Activated CD4-positive, alpha-beta T cell treated with anti-CD3 and anti-CD28 coated beads, Interleukin-2, amount 10 ng/mL, durations not matched to agents 24 days and 14 days (primary cell): ENCODE measurements around the gene TRPM8. TPM values are rescaled to one million over a fixed set of nuclear protein-coding genes. Genes with fewer than 3 reads are reported as not detected.

Source experiments
- DNase-seq: peaks from one replicate; pipeline ENCODE4 v3.0.0; 2022
- H3K27ac Mint-ChIP-seq: one replicate; pipeline ENCODE4 v1.8.0; 2022; ENCODE audit warnings: mild to moderate bottlenecking, mixed read lengths
- H3K27me3 Mint-ChIP-seq: one replicate; pipeline ENCODE4 v1.8.0; 2022; ENCODE audit warnings: mixed read lengths
- H3K36me3 Mint-ChIP-seq: one replicate; pipeline ENCODE4 v1.8.0; 2022; ENCODE audit warnings: low read depth, mild to moderate bottlenecking, mixed read lengths
- H3K4me1 Mint-ChIP-seq: one replicate; pipeline ENCODE4 v1.8.0; 2021; ENCODE audit warnings: mixed read lengths
- H3K4me3 Mint-ChIP-seq: one replicate; pipeline ENCODE4 v1.8.0; 2022; ENCODE audit warnings: mild to moderate bottlenecking, moderate library complexity, mixed read lengths
- H3K9me3 Mint-ChIP-seq: one replicate; pipeline ENCODE4 v1.8.0; 2021; ENCODE audit warnings: mixed read lengths
- intact Hi-C: fragments of 100-400 bp; cut with micrococcal nuclease; formaldehyde crosslinking; loops from one replicate; pipeline ENCODE4 v1.15.1; 2023
- total RNA-seq: library from RNA; stranded (reverse); gene quantifications from 2 replicates; pipeline ENCODE4 v1.2.3, GENCODE V29; 2022

TRPM8 gene
- total RNA-seq, 1 donor from 2014 or later: not detected

DNA sequence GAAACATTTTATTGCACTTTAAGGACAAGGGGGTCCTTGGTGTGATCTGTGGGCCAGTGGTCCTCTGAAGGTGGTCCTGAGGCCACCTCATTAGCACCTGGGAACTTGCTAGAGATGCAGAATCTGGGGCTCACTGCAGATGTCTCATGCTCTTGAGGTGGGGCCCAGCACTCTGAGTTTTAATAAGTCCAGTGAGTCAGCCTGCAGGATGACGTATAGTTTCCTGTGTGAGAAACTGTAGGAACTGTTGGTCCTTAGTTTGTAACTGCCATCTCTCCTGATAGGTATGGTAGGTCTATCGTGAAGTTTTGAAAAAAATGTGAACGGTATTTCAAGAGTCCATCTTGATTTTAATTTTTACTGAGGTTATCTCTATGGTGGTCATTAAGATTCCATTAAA, 2.8 kb downstream of the TRPM8 start:
- no peak overlapping the region for H3K27ac Mint-ChIP-seq
- peaks cover 29% of the 10 kb centered on the region for H3K27me3 Mint-ChIP-seq
- no peaks in the 10 kb centered on the region for H3K36me3 Mint-ChIP-seq
- H3K9me3 Mint-ChIP-seq: no peaks in the 10 kb centered on the region
- intact Hi-C loops: no loop called here
- no peak overlapping the region for H3K4me3 Mint-ChIP-seq
- peaks cover 2% of the 10 kb centered on the region for H3K4me1 Mint-ChIP-seq
- no peak for DNase-seq

DNA sequence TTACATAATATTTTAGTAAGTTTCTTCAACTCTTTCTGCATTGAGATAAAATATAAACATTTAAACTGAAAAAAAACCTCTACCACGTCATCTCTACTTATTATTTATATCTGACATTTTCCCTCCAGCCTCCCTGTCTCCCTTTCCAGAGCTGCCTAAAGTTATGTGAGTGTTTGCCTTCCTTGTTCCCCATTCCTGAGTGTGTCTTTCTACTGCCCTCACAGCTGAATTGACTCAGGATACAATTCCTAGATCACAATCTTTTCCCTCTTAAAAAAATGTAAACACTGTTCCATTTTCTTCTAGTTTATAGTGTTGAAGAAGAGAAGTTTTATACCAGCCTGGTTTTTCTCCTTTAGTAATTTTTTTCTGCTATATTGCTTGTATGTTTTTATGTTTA, 5.3 kb downstream of the TRPM8 start:
- Mint-ChIP-seq H3K9me3 (no peaks in the 10 kb centered on the region), H3K36me3 (no peaks in the 10 kb centered on the region)
- intact Hi-C loops: no loop called here

DNA sequence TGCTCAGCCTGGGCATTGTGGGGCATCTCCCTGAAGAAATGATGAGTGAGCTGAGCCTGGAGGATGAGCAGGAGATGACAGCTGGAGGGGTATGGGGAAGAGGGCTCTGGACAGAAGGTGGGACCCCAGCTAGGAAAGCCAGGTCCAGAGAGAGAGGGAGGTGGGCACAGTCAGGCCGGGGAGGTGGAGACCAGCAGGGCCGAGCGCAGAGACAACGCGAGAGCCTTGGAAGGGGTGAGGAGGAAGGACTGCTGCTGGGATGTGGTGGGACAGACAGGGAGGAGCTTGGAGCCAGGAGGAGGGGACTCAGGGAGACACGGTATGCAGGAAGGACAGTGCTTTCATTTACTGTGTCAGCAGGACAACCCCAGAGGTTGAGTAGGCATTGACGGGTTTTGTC, 8.2 kb downstream of the TRPM8 start:
- Mint-ChIP-seq H3K4me1 (peaks cover 6% of the 10 kb centered on the region), H3K9me3 (no peaks in the 10 kb centered on the region), H3K4me3 (no peak overlapping the region), H3K27me3 (peaks cover 26% of the 10 kb centered on the region), H3K36me3 (no peaks in the 10 kb centered on the region), H3K27ac (no peak overlapping the region)
- intact Hi-C loops: no loop called here
- DNase-seq: no peak

More for the DNA sequence above, 5.3 kb downstream of the TRPM8 start:
- Mint-ChIP-seq H3K4me1 (peaks cover 2% of the 10 kb centered on the region), H3K27ac (no peak overlapping the region), H3K4me3 (no peak overlapping the region), H3K27me3 (peaks cover 24% of the 10 kb centered on the region)
- no peak for DNase-seq

DNA sequence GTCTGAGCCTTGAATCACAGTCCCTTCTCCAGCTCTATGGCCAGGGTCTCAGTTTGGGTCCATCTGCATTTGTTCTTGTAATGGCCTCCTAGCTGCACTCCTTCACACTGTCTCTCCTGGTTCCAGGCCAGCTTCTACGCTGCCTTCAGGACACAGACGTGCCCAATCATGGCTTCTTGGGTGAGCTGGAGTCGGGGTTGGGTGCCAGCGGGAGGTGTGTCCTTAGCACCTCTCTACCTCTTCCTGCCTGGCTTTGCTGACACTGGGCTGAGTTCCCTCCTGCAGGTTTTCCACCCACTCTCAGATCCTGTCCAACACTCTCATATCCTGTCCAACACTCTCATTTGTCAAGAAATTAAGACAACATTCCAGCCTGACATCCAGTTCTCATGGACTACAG, 9.6 kb downstream of the TRPM8 start:
- peaks cover 29% of the 10 kb centered on the region for H3K27me3 Mint-ChIP-seq
- H3K9me3 Mint-ChIP-seq: no peaks in the 10 kb centered on the region
- H3K4me3 Mint-ChIP-seq: no peak overlapping the region
- H3K4me1 Mint-ChIP-seq: peaks cover 6% of the 10 kb centered on the region
- intact Hi-C loops: no loop called here
- no peak for DNase-seq
- no peak overlapping the region for H3K27ac Mint-ChIP-seq
- H3K36me3 Mint-ChIP-seq: no peaks in the 10 kb centered on the region

DNA sequence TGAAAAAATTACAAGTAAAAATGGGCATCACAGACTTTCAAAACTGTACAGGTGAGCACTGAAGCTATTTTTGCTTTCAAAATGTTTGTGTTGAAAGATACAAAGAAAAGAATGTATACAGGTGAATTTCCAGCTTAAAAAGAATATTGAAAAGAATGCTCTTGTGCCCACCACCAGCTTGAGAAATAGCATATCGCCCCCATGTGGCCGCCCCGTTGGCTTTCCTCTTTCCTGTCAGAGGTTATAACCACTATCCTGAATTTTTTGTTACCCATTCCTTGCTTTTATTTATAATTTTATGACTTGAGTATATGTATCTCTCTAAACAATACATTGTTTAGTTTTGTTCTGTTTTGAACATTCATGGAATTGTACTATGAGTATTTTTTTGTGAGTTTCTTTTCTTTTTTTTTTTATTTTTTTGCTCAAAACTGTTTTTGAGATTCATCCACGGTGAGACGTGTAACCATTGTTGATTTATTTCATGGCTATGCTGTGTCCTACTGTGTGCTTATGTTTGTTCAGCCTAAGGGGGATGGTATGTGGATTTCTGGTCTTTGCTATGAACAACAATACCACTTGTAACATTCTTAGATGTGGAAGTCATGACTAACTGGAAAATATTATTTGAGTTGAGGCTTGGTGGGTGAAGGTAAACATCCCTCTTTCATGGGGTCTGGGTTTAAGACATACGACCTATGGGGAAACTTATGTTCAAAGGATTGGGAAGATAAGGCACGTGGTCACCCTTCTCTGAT, 11.6 kb downstream of the TRPM8 start:
- DNase-seq: peak; percentile 66
- intact Hi-C loops: no loop called here
- Mint-ChIP-seq H3K4me1 (peaks cover 6% of the 10 kb centered on the region), H3K36me3 (no peaks in the 10 kb centered on the region), H3K27ac (no peak overlapping the region), H3K9me3 (no peaks in the 10 kb centered on the region), H3K4me3 (no peak overlapping the region), H3K27me3 (peaks cover 38% of the 10 kb centered on the region)

DNA sequence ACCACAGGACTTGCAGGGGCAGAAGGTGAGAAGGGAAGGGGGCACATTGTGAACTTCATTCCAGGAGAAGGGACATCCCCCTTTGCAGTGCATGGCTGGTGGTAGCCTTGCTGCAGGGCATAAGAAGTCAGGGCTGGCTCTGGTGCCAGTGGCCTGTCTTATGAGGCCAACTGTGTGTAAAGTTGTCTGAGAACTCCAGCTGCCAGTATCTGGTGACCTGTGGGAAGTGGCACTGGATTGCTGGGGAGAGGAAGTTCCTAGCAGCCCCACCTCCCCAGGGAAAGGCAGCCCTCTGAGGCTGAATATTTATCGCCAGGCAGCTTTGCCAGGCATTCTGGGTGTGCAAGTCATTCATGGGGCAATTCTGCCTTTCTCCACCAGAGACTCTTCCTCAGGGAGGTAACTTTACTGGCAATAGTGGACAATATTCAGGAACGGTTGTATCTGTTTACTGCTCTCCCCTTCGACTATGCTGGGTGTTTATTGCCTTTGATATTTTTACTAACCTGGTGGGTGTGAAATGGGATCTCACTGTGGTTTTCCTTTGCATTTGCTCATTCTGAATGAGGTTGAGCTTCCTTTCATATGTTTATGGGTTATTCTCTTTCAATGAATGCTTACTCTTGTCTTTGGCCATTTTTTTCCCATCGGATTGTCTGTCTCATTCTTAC, 12.3 kb downstream of the TRPM8 start:
- H3K9me3 Mint-ChIP-seq: no peaks in the 10 kb centered on the region
- peaks cover 6% of the 10 kb centered on the region for H3K4me1 Mint-ChIP-seq
- no peak for DNase-seq
- peaks cover 37% of the 10 kb centered on the region for H3K27me3 Mint-ChIP-seq
- H3K27ac Mint-ChIP-seq: no peak overlapping the region
- H3K36me3 Mint-ChIP-seq: no peaks in the 10 kb centered on the region
- intact Hi-C loops: no loop called here
- no peak overlapping the region for H3K4me3 Mint-ChIP-seq

DNA sequence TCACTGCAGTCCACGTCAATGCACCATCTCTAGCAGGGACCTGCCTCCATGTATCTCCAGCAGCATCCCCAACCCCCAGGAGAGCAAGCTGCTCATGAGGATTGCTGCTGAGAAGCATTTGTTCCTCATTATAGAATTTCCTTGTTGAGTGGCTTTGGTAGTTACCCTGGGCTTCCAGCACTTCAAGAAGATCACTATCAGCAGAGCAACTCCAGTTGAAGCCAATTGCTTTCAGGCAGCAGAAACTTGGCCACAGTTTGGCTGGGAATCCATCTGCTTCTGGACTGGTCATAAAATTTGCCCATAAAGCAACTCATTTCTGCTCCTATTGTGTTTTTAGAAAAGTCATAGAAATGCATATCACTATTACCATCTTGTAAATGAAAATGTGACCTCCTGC, 17.4 kb downstream of the TRPM8 start:
- H3K27ac Mint-ChIP-seq: no peak overlapping the region
- H3K27me3 Mint-ChIP-seq: peaks cover 58% of the 10 kb centered on the region
- no peaks in the 10 kb centered on the region for H3K9me3 Mint-ChIP-seq
- intact Hi-C loops: no loop called here
- H3K4me1 Mint-ChIP-seq: peaks cover 2% of the 10 kb centered on the region
- H3K4me3 Mint-ChIP-seq: no peak overlapping the region
- peaks cover 1% of the 10 kb centered on the region for H3K36me3 Mint-ChIP-seq
- no peak for DNase-seq

DNA sequence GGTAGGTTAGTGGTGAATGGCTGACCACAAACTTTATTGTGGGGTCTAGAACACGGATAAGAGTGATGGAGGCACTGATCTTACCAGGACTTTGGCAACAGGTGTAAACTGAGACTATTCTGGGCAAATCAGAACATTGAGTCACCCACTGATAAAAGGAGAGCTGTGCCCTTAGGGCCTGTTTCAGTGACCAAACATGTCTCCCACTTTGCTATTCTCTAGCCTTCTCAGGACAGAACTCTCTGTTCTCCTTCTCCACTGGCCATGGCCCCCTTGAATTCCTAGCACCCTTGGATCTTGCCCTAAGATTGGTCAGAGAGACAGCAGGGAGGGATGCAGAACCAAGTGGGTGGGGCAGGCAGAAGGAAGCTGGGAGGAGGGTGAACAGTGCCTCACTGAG, 18.3 kb downstream of the TRPM8 start:
- intact Hi-C loops: no loop called here
- no peak for DNase-seq
- Mint-ChIP-seq H3K9me3 (no peaks in the 10 kb centered on the region), H3K36me3 (peaks cover 1% of the 10 kb centered on the region), H3K4me3 (no peak overlapping the region), H3K4me1 (no peaks in the 10 kb centered on the region), H3K27me3 (peaks cover 63% of the 10 kb centered on the region), H3K27ac (no peak overlapping the region)

DNA sequence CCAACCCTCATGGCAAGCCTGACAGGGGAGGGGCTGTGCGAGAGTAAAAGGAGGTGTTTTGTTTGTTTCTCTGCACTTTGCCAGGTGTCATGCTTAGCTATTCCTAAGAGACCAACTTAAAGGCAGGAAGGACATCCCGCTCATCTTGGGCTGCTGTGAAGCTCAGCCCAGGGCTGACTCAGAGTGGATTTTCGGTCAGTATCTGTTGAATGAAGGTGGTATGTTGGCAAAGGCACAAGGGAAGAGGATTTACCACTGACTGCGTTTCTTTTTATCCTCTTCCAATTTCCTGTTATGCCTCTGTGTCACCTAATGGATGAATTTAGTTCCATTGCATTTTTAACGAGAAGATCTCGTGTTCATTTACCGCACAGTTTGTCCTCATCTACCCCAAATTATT, 18.9 kb downstream of the TRPM8 start:
- H3K27ac Mint-ChIP-seq: no peak overlapping the region
- intact Hi-C loops: no loop called here
- no peaks in the 10 kb centered on the region for H3K4me1 Mint-ChIP-seq
- no peak for DNase-seq
- H3K4me3 Mint-ChIP-seq: no peak overlapping the region
- peaks cover 68% of the 10 kb centered on the region for H3K27me3 Mint-ChIP-seq
- peaks cover 1% of the 10 kb centered on the region for H3K36me3 Mint-ChIP-seq
- H3K9me3 Mint-ChIP-seq: no peaks in the 10 kb centered on the region

DNA sequence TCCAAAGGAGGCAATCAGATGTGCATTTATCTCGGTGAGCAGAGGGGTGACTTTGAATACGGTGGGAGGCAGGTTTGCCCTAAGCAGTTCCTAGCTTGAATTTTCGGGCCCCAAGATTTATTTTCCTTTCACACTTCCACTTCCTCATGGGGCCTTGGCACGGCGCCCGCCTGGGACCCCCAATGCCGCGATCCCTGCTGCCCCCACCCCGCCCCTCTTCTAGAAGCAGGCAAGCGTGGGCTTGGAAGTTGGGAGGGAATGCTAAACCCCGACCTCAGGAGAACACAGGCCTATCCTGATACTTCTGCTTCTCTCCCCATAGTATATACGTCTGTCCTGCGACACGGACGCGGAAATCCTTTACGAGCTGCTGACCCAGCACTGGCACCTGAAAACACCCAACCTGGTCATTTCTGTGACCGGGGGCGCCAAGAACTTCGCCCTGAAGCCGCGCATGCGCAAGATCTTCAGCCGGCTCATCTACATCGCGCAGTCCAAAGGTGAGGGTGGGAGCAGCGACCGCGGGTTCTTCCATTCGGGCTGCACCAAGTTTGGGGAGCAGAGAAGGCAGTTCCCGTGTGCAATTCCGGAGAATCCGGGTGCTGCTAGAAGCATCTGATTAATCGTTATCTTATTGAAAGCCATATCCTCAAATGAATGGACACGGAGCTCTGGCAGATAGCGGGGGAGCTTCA, 21.6 kb downstream of the TRPM8 start:
- peaks cover 59% of the 10 kb centered on the region for H3K27me3 Mint-ChIP-seq
- intact Hi-C loops: no loop called here
- peak overlapping the region; percentile 12 for H3K4me3 Mint-ChIP-seq

DNA sequence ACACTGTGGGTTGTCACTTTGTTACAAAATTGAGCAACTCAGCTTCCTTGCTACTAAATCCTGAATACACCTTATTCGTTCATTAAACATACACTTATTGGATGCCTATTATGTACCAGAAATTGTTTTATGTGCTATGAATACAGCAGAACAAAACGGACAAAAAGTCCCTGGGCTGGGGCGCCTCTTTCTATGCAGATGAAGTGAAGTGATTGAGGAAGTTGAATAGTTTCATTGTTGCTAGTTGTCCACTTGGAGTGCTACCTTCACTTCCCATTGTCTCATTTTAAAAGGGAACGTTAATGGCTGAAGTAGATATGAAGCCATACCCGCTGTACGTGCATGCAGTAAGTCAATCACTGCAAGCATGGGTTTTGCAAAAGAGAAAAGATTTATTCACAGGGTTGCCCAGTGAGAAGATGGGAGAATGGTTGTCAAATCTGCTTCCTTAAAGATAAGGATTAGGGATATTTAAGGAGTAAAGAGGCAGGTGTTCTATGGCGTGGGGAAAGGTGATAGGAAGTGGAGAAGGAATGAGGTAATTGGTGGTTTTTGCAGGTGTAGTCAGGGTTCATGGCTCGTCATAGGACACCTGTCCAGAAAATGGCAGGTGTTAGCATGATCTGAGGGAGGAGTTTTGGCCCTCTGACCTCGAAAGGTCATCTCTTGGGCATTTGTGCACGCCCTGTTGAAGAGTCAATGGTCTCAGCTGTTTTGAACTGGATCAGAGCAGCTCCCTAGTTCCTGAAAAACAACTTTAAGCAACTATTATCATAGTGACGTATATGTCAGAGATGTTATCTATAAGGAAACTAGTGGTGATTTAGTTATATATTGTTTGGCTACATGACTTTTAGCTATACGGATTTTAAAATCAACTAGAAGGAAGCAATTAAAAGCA, 23.5 kb downstream of the TRPM8 start:
- Mint-ChIP-seq H3K4me1 (no peaks in the 10 kb centered on the region), H3K9me3 (no peaks in the 10 kb centered on the region), H3K36me3 (peaks cover 1% of the 10 kb centered on the region), H3K27me3 (peaks cover 53% of the 10 kb centered on the region), H3K27ac (no peak overlapping the region), H3K4me3 (no peak overlapping the region)
- no peak for DNase-seq
- intact Hi-C loops: no loop called here

More for the DNA sequence above, 21.6 kb downstream of the TRPM8 start:
- no peaks in the 10 kb centered on the region for H3K9me3 Mint-ChIP-seq
- no peak for DNase-seq
- no peak overlapping the region for H3K27ac Mint-ChIP-seq
- peaks cover 1% of the 10 kb centered on the region for H3K36me3 Mint-ChIP-seq
- no peaks in the 10 kb centered on the region for H3K4me1 Mint-ChIP-seq

DNA sequence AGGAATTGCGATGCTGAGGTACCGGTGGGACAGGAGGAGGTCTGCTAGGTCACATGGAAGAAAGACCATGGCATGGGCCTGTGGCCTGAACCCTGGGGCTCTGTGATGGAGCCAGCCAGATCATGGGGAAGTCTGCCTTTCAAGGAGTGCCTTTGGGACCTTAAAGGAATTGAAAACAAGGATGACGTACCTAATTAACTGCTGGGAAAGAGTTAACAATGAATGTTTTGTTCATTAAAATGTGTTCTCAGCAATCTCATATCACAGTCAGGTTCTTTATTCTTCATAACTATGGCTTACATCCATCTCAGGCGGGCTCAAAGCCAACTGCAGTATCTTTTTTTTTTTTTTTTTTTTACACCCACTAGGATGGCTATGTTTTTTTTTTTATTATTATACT, 25.6 kb downstream of the TRPM8 start:
- DNase-seq: no peak
- no peaks in the 10 kb centered on the region for H3K4me1 Mint-ChIP-seq
- H3K27me3 Mint-ChIP-seq: peaks cover 43% of the 10 kb centered on the region
- intact Hi-C loops: no loop called here
- H3K36me3 Mint-ChIP-seq: peaks cover 1% of the 10 kb centered on the region
- no peaks in the 10 kb centered on the region for H3K9me3 Mint-ChIP-seq
- H3K4me3 Mint-ChIP-seq: no peak overlapping the region
- H3K27ac Mint-ChIP-seq: no peak overlapping the region

DNA sequence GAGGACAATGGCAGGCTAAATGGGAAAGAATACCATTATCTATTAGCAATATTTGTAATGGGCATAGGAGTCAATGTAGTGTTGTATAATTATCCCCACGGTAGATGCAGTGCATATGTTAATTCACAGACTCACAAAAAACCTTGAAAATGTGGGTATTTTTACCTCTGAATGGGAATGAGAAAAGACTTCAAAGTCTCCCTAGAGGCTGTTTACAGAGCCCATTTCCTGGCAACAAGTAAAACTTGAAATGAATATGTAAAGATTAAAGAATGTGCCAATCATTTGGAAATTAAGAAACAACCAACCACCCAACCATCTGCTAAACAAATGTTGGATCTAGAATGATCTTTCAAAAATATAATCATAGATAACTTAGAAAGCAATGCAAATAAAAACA, 27.1 kb downstream of the TRPM8 start:
- Mint-ChIP-seq H3K36me3 (no peaks in the 10 kb centered on the region), H3K4me1 (no peaks in the 10 kb centered on the region), H3K9me3 (no peaks in the 10 kb centered on the region), H3K4me3 (no peak overlapping the region), H3K27ac (no peak overlapping the region), H3K27me3 (peaks cover 33% of the 10 kb centered on the region)
- no peak for DNase-seq
- intact Hi-C loops: no loop called here
